PC-9 (cell line): ENCODE data around the gene GNAQ. TPM values are rescaled to one million over a fixed set of nuclear protein-coding genes. Genes with fewer than 3 reads are reported as not detected.

Source experiments
- BruUV-seq: library from RNA; stranded (reverse); fragments of 400-500 nt; replicated peaks from 2 replicates; lab custom pipeline; 2021; lab: Mats Ljungman, UMichigan
- CTCF ChIA-PET: fragments of 300-600 bp; sonication (Branson Sonifier 250); formaldehyde crosslinking; loops from one replicate; lab custom pipeline; 2022; ENCODE audit warnings: antibody characterized with exemption; lab: Charles Lee
- POLR2A ChIA-PET: fragments of 300-600 bp; sonication (Branson Sonifier 250); formaldehyde crosslinking; loops from one replicate; lab custom pipeline; 2022; ENCODE audit warnings: antibody characterized with exemption; ENCODE audit not compliant: unreplicated experiment; lab: Charles Lee
- DNase-seq, 2 experiments: peaks; one replicate each; pipeline versions ENCODE4 v3.0.0 to v3.0.0-alpha.2; 2015 to 2022; ENCODE audit warnings: mixed read lengths in 1 of 2
- H2AFZ ChIP-seq: fragments of 200-600 bp; sonication (generic); 2 replicates; pipeline ENCODE4 v1.8.1; 2017; ENCODE audit warnings: antibody characterized with exemption
- H3F3A ChIP-seq: fragments of 200-600 bp; sonication (generic); 2 replicates; pipeline ENCODE4 v1.8.1; 2017; ENCODE audit warnings: antibody characterized with exemption, mild to moderate bottlenecking, low read depth; ENCODE audit not compliant: insufficient read depth
- H3K27ac ChIP-seq: fragments of 200-600 bp; sonication (generic); 2 replicates; pipeline ENCODE4 v1.6.1; 2016; ENCODE audit warnings: mixed run types
- H3K27me3 ChIP-seq: fragments of 200-600 bp; sonication (generic); 2 replicates; pipeline ENCODE4 v1.6.1; 2016; ENCODE audit warnings: low read depth, mixed run types; ENCODE audit not compliant: insufficient read depth
- H3K36me3 ChIP-seq: fragments of 200-600 bp; sonication (generic); 2 replicates; pipeline ENCODE4 v1.6.1; 2016; ENCODE audit warnings: low read depth, mixed run types
- H3K4me1 ChIP-seq: fragments of 200-600 bp; sonication (generic); replicated peaks from 2 replicates; pipeline ENCODE4 v1.6.1; 2016; ENCODE audit warnings: mixed run types; ENCODE audit not compliant: insufficient read depth
- H3K4me2 ChIP-seq: fragments of 200-600 bp; sonication (generic); 2 replicates; pipeline ENCODE4 v1.6.1; 2017; ENCODE audit warnings: mixed run types
- H3K4me3 ChIP-seq: fragments of 200-600 bp; sonication (generic); 2 replicates; pipeline ENCODE4 v1.6.1; 2016; ENCODE audit warnings: mixed run types
- H3K79me2 ChIP-seq: fragments of 200-600 bp; sonication (generic); 2 replicates; pipeline ENCODE4 v1.6.1; 2017; ENCODE audit warnings: low read depth, mixed run types
- H3K9me2 ChIP-seq: fragments of 200-600 bp; sonication (generic); 2 replicates; pipeline ENCODE4 v1.8.1; 2017; ENCODE audit warnings: mild to moderate bottlenecking; ENCODE audit not compliant: insufficient read depth
- H3K9me3 ChIP-seq: fragments of 200-600 bp; sonication (generic); 2 replicates; pipeline ENCODE4 v1.8.1; 2016; ENCODE audit warnings: low read depth; ENCODE audit not compliant: insufficient read depth
- H4K20me1 ChIP-seq: fragments of 200-600 bp; sonication (generic); 2 replicates; pipeline ENCODE4 v1.8.1; 2017; ENCODE audit not compliant: insufficient read depth
- CTCF ChIP-seq: fragments of 200-600 bp; sonication (generic); conservative IDR thresholded peaks from 2 replicates; pipeline ENCODE4 v1.6.1; 2017; ENCODE audit warnings: mixed run types, antibody characterized with exemption, mild to moderate bottlenecking, moderate library complexity
- EZH2 ChIP-seq: fragments of 200-600 bp; sonication (generic); IDR thresholded peaks from 2 replicates; pipeline ENCODE4 v1.8.0; 2017; ENCODE audit warnings: antibody characterized with exemption, low read depth
- intact Hi-C: fragments of 100-400 bp; cut with micrococcal nuclease; formaldehyde crosslinking; loops from one replicate; pipeline ENCODE4 v1.10.0; 2022; ENCODE audit not compliant: unreplicated experiment
- total RNA-seq: library from RNA; stranded (reverse); gene quantifications from 2 replicates; pipeline ENCODE4 v1.2.3, GENCODE V29; 2021

The GNAQ gene
- total RNA-seq, 1 experiment from 2014 or later = 51.6 TPM

GRCh38 chr9:77908293-77908692, 123.3 kb downstream of the GNAQ start:
- ChIA-PET CTCF (no interaction called here), POLR2A (interaction anchor here (0.6 kb wide), 1 partner anchor 56 kb away, joined by 3 read pairs; no protein-coding TSS in a partner anchor)
- Histone ChIP-seq H3K27me3 (no peaks in the 10 kb centered on the region), H4K20me1 (no peaks in the 10 kb centered on the region), H3F3A (peaks cover 27% of the 10 kb centered on the region), H3K36me3 (no peaks in the 10 kb centered on the region), H3K4me2 (peak overlapping the region; percentile 14; the same call in 1 of the 2 replicates), H3K79me2 (peaks cover 33% of the 10 kb centered on the region), H3K4me1 (peaks cover 41% of the 10 kb centered on the region), H3K9me2 (no peaks in the 10 kb centered on the region), H2AFZ (no peak overlapping the region), H3K4me3 (no peak overlapping the region), H3K27ac (no peak overlapping the region), H3K9me3 (no peaks in the 10 kb centered on the region)
- DNase-seq = no peak
- TF ChIP-seq EZH2 (no peak), CTCF (no peak)
- BruUV-seq = no TSS peak
- intact Hi-C loops = loop anchor here (5.0 to 10.0 kb wide), 2 partner anchors 74 to 193 kb away; no protein-coding TSS in a partner anchor

GRCh38 chr9:77907585-77907984, 124.0 kb downstream of the GNAQ start:
- H3F3A ChIP-seq = peaks cover 29% of the 10 kb centered on the region
- DNase-seq = peak; percentile 33 to 66

GRCh38 chr9:77906991-77907390, 124.6 kb downstream of the GNAQ start:
- ChIA-PET POLR2A (interaction anchor here (0.6 to 0.7 kb wide), 2 partner anchors 22 to 46 kb away, joined by 4 to 7 read pairs; no protein-coding TSS in a partner anchor), CTCF (no interaction called here)
- Histone ChIP-seq H3K4me3 (no peak overlapping the region), H3K4me1 (peaks cover 53% of the 10 kb centered on the region), H3F3A (peaks cover 29% of the 10 kb centered on the region), H3K27ac (peak overlapping the region; percentile 38; the same call in 1 of the 2 replicates), H3K79me2 (peaks cover 36% of the 10 kb centered on the region), H2AFZ (no peak overlapping the region), H3K9me2 (no peaks in the 10 kb centered on the region), H4K20me1 (no peaks in the 10 kb centered on the region), H3K9me3 (no peaks in the 10 kb centered on the region), H3K27me3 (no peaks in the 10 kb centered on the region), H3K36me3 (peaks cover 4% of the 10 kb centered on the region; the same call in 1 of the 2 replicates), H3K4me2 (peak overlapping the region; percentile 14)
- no peak for TF ChIP-seq EZH2
- no peak for TF ChIP-seq CTCF
- DNase-seq = no peak
- intact Hi-C loops = loop anchor here (2.0 to 10.0 kb wide), 3 partner anchors 20 to 192 kb away; no protein-coding TSS in a partner anchor
- BruUV-seq = no TSS peak

More at GRCh38 chr9:77907585-77907984, 124.0 kb downstream of the GNAQ start:
- BruUV-seq = no TSS peak
- ChIA-PET CTCF (no interaction called here), POLR2A (interaction anchor here (0.6 kb wide), 1 partner anchor 56 kb away, joined by 3 read pairs; no protein-coding TSS in a partner anchor)
- Histone ChIP-seq H2AFZ (no peak overlapping the region), H3K27me3 (no peaks in the 10 kb centered on the region), H3K4me3 (no peak overlapping the region), H3K4me2 (peak overlapping the region; percentile 14), H3K9me2 (no peaks in the 10 kb centered on the region), H3K36me3 (peaks cover under 1% of the 10 kb centered on the region; the same call in 1 of the 2 replicates), H4K20me1 (no peaks in the 10 kb centered on the region), H3K79me2 (peaks cover 36% of the 10 kb centered on the region), H3K4me1 (peaks cover 48% of the 10 kb centered on the region), H3K27ac (peak overlapping the region; percentile 38; the same call in 1 of the 2 replicates), H3K9me3 (no peaks in the 10 kb centered on the region)
- TF ChIP-seq CTCF = no peak
- no peak for TF ChIP-seq EZH2
- intact Hi-C loops = loop anchor here (2.0 to 10.0 kb wide), 3 partner anchors 19 to 193 kb away; no protein-coding TSS in a partner anchor
